OCI-LY3 (cell line): ENCODE data around the gene FAM107B.

Source experiments
- H2AFZ ChIP-seq: fragments of 200-600, 300-600 bp; shearing (Covaris generic); 2 replicates; pipeline ENCODE4 v1.6.0; 2014; ENCODE audit warnings: antibody characterized with exemption, low read depth, low read length
- H3K27ac ChIP-seq: fragments of 200-600, 300-600 bp; sonication (generic); 2 replicates; pipeline ENCODE4 v1.5.1; 2014; ENCODE audit warnings: mild to moderate bottlenecking, low read length, moderate library complexity, mixed read lengths
- H3K27me3 ChIP-seq: fragments of 200-600, 300-600 bp; sonication (generic); 2 replicates; pipeline ENCODE4 v1.6.1; 2014; ENCODE audit warnings: low read depth, low read length, mixed read lengths
- H3K36me3 ChIP-seq: fragments of 200-600, 300-600 bp; sonication (generic); replicated peaks from 2 replicates; pipeline ENCODE3; 2014; ENCODE audit warnings: low read depth, low read length, mixed read lengths
- H3K4me1 ChIP-seq: fragments of 300-600, 200-600 bp; sonication (generic); 2 replicates; pipeline ENCODE4 v1.6.1; 2014; ENCODE audit warnings: low read length, mixed read lengths
- H3K4me2 ChIP-seq: fragments of 200-600, 300-600 bp; sonication (generic); 2 replicates; pipeline ENCODE4 v1.6.1; 2014; ENCODE audit warnings: low read length, mixed read lengths
- H3K4me3 ChIP-seq: fragments of 300-600, 200-600 bp; sonication (generic); 2 replicates; pipeline ENCODE4 v1.5.1; 2014; ENCODE audit warnings: antibody characterized with exemption, mild to moderate bottlenecking, low read length, moderate library complexity
- H3K79me2 ChIP-seq: fragments of 300-600, 200-600 bp; shearing (Covaris generic); 2 replicates; pipeline ENCODE4 v1.6.1; 2014; ENCODE audit warnings: mild to moderate bottlenecking, low read length, mixed read lengths
- H3K9ac ChIP-seq: fragments of 300-600, 200-600 bp; shearing (Covaris generic); 2 replicates; pipeline ENCODE4 v1.6.0; 2014; ENCODE audit warnings: mild to moderate bottlenecking, low read length, moderate library complexity
- H3K9me3 ChIP-seq: fragments of 200-600, 300-600 bp; shearing (Covaris generic); 2 replicates; pipeline ENCODE4 v1.6.1; 2014; ENCODE audit warnings: low read length, mixed read lengths; ENCODE audit not compliant: insufficient read depth
- H4K20me1 ChIP-seq: fragments of 200-600, 300-600 bp; sonication (generic); 2 replicates; pipeline ENCODE4 v1.6.1; 2016; ENCODE audit warnings: low read length, mixed read lengths; ENCODE audit not compliant: insufficient read depth
- CTCF ChIP-seq: fragments of 200-600, 300-600 bp; sonication (generic); IDR thresholded peaks from 2 replicates; pipeline ENCODE4 v1.5.1; 2014; ENCODE audit warnings: antibody characterized with exemption, low read length, low read depth
- EZH2phosphoT487 ChIP-seq: fragments of 200-600 bp; shearing (Covaris generic); IDR thresholded peaks from 2 replicates; pipeline ENCODE4 v1.6.1; 2018; ENCODE audit warnings: antibody characterized with exemption, mixed run types, low read depth

Gene FAM107B

GRCh38 chr10:14653271-14654161 lies 121.2 kb downstream of the FAM107B start:
- Histone ChIP-seq H3K9ac (peak overlapping the region; percentile 31), H4K20me1 (no peaks in the 10 kb centered on the region), H3K36me3 (no peaks in the 10 kb centered on the region), H3K4me3 (peak overlapping the region; percentile 57), H3K4me1 (peaks cover 71% of the 10 kb centered on the region), H3K27me3 (peaks cover 26% of the 10 kb centered on the region; the same call in 1 of the 2 replicates), H3K4me2 (peak overlapping the region; percentile 86), H3K79me2 (no peaks in the 10 kb centered on the region), H3K9me3 (no peaks in the 10 kb centered on the region), H3K27ac (peak overlapping the region; percentile 46), H2AFZ (no peak overlapping the region)
- TF ChIP-seq EZH2phosphoT487: no peak
- TF ChIP-seq CTCF: no peak

GRCh38 chr10:14652816-14653215 lies 121.9 kb downstream of the FAM107B start:
- no peaks in the 10 kb centered on the region for H3K79me2 ChIP-seq
- peaks cover 67% of the 10 kb centered on the region for H3K4me1 ChIP-seq
- H3K9ac ChIP-seq: peak overlapping the region; percentile 17; the same call in 1 of the 2 replicates
- TF ChIP-seq CTCF: no peak
- no peak for TF ChIP-seq EZH2phosphoT487
- no peaks in the 10 kb centered on the region for H3K36me3 ChIP-seq
- H2AFZ ChIP-seq: no peak overlapping the region
- no peaks in the 10 kb centered on the region for H3K9me3 ChIP-seq
- peak overlapping the region; percentile 86 for H3K4me2 ChIP-seq
- no peaks in the 10 kb centered on the region for H4K20me1 ChIP-seq
- peaks cover 26% of the 10 kb centered on the region; the same call in 1 of the 2 replicates for H3K27me3 ChIP-seq
- H3K27ac ChIP-seq: peak overlapping the region; percentile 31
- H3K4me3 ChIP-seq: no peak overlapping the region; the same call in 1 of the 2 replicates

GRCh38 chr10:14652067-14652466 lies 122.6 kb downstream of the FAM107B start:
- peaks cover 20% of the 10 kb centered on the region; the same call in 1 of the 2 replicates for H3K27me3 ChIP-seq
- no peak overlapping the region for H2AFZ ChIP-seq
- H3K36me3 ChIP-seq: no peaks in the 10 kb centered on the region
- no peak overlapping the region for H3K9ac ChIP-seq
- H3K4me3 ChIP-seq: no peak overlapping the region
- TF ChIP-seq EZH2phosphoT487 (no peak), CTCF (no peak)
- no peak overlapping the region for H3K4me2 ChIP-seq
- no peaks in the 10 kb centered on the region for H4K20me1 ChIP-seq
- H3K9me3 ChIP-seq: no peaks in the 10 kb centered on the region
- no peaks in the 10 kb centered on the region for H3K79me2 ChIP-seq
- H3K4me1 ChIP-seq: peaks cover 67% of the 10 kb centered on the region
- no peak overlapping the region for H3K27ac ChIP-seq

- Histone ChIP-seq H3K4me1 (peaks cover 67% of the 10 kb centered on the region), H4K20me1 (no peaks in the 10 kb centered on the region), H3K36me3 (no peaks in the 10 kb centered on the region), H2AFZ (no peak overlapping the region), H3K79me2 (no peaks in the 10 kb centered on the region), H3K27ac (no peak overlapping the region), H3K4me2 (no peak overlapping the region), H3K9me3 (no peaks in the 10 kb centered on the region), H3K4me3 (no peak overlapping the region), H3K9ac (no peak overlapping the region), H3K27me3 (0 out of 2 replicates have a peak, but pooled peaks cover under 1% of the 10 kb centered on the region)
- TF ChIP-seq EZH2phosphoT487 (no peak), CTCF (no peak)
These were observed 125.0 kb downstream of the FAM107B start for GRCh38 chr10:14649739-14650138.
